ENCODE data around the gene FAM20A.
A peak's percentile ranks its signal among the peaks of the same experiment; 100 is the strongest.

FAM20A gene

DNA sequence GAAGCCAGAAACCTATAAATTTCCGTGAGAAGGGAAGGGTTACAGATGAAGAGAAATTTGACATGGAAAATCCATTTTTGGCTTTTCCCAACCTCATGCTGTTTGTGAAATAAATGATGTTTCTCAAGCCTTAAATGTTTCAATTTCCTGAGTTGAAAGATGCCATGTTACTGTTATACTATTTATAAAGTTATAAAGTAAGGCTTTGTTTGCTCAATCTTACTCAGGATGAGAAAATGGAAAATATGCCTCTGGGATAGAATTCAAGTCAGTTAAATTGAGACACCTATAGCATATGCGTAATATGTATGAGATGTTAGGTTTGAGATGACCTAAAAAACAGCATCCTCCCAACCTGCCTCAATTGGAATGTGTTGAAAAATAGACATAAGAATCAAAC lies 19.9 kb upstream of the FAM20A start:
- DNase-seq (ENCODE audit: low spot score): no peak
- TF ChIP-seq, protein P1, sequence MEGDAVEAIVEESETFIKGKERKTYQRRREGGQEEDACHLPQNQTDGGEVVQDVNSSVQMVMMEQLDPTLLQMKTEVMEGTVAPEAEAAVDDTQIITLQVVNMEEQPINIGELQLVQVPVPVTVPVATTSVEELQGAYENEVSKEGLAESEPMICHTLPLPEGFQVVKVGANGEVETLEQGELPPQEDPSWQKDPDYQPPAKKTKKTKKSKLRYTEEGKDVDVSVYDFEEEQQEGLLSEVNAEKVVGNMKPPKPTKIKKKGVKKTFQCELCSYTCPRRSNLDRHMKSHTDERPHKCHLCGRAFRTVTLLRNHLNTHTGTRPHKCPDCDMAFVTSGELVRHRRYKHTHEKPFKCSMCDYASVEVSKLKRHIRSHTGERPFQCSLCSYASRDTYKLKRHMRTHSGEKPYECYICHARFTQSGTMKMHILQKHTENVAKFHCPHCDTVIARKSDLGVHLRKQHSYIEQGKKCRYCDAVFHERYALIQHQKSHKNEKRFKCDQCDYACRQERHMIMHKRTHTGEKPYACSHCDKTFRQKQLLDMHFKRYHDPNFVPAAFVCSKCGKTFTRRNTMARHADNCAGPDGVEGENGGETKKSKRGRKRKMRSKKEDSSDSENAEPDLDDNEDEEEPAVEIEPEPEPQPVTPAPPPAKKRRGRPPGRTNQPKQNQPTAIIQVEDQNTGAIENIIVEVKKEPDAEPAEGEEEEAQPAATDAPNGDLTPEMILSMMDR (IDR thresholded peaks at IDR 0.05; ENCODE audit: extremely low read depth, insufficient read depth, missing control alignments): no peak
- in situ Hi-C loops (cut with MboI; ENCODE audit: low pct_unique_long_range_greater_than_20kb, low sequenced_read_pairs, unreplicated experiment): no loop called here

DNA sequence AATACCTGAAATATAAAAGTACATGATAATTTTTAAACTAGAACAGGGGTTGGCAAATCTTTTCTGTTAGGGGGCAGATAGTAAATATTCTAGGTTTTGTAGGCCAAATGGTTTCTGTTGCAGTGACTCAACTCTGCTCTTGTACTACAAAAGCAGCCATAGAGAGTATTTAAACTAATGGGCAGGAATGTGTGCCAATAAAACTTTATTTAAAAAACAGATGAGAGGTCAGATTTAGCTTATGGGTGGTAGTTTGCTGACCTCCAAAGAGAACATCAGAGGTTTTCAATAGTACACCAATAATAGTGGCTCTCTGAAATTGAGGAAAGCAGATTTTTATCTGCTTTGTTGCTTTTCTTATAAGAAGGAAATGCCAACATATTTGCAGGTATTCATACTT lies 15.2 kb upstream of the FAM20A start:
- in situ Hi-C loops (cut with MboI; ENCODE audit: low pct_unique_long_range_greater_than_20kb, low sequenced_read_pairs, unreplicated experiment): no loop called here
- TF ChIP-seq, protein P1 (IDR thresholded peaks at IDR 0.05; ENCODE audit: extremely low read depth, insufficient read depth, missing control alignments): no peak

DNA sequence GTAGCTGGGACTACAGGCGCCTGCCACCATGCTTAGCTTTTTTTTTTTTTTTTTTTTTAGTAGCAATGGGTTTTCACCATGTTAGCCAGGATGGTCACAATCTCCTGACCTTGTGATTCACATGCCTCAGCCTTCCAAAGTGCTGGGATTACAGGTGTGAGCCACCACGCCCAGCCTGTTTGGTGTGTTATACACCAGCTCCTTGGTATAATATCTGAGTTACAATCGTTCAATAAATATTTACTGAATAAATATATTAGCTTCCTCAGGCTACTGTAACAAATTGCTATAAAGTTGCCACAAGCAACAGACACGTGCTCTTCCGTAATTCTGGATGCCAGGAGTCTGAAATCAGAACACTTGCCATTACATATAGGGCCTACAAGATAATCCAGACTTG lies 13.6 kb upstream of the FAM20A start:
- DNase-seq (ENCODE audit: low spot score): no peak
- TF ChIP-seq, protein P1 (IDR thresholded peaks at IDR 0.05; ENCODE audit: extremely low read depth, insufficient read depth, missing control alignments): no peak
- in situ Hi-C loops (cut with MboI; ENCODE audit: low pct_unique_long_range_greater_than_20kb, low sequenced_read_pairs, unreplicated experiment): no loop called here

More for the DNA sequence above, 15.2 kb upstream of the FAM20A start:
- DNase-seq (ENCODE audit: low spot score): no peak

DNA sequence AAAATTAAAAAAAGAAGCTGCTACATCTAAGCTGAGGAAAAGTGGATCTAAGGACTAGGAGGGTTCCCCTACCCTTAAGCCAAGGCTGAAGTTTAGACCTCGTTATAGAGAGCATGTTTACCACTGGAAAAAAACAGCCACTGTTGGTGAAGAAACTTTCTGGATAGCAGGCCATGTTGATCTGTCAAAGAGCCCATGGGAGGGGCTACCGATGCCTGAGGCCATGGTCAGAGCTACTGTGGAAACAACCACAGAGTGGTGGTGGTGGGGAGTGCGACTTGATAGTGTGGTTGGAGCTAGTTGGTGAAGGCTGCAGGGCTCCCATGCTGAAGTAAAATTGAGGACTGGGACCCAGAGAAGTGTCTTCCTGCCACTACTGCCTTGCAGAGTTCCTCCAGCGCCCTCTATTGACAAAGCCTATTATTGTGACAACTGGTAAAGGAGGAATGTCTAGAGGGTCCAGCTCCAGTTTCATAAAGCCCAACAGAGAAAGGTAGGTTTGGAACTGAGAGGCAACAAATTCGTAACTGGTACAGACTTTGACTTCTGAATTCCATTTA lies 12.7 kb upstream of the FAM20A start:
- DNase-seq (ENCODE audit: low spot score): peak; percentile 34
- in situ Hi-C loops (cut with MboI; ENCODE audit: low pct_unique_long_range_greater_than_20kb, low sequenced_read_pairs, unreplicated experiment): no loop called here
- TF ChIP-seq, protein P1 (IDR thresholded peaks at IDR 0.05; ENCODE audit: extremely low read depth, insufficient read depth, missing control alignments): peak; percentile 74

DNA sequence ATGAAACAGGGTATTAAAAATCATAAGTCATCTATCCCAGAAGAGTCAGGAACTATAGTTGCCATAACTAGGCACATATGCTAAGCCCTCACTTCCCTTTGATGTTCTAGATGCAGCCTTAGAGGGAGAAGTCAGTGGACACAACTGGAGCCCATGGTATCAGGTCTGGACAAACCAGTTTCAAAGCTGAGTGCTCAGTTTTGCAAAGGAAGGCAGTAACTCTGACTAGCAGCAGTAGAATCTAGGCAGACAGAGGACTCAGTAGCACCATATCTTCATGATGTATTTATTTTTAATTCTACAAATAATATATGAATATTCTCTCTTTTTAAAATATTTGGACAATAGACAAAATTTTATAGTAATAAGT lies 11.7 kb upstream of the FAM20A start:
- TF ChIP-seq, protein P1 (IDR thresholded peaks at IDR 0.05; ENCODE audit: extremely low read depth, insufficient read depth, missing control alignments): no peak
- in situ Hi-C loops (cut with MboI; ENCODE audit: low pct_unique_long_range_greater_than_20kb, low sequenced_read_pairs, unreplicated experiment): no loop called here
- DNase-seq (ENCODE audit: low spot score): no peak

DNA sequence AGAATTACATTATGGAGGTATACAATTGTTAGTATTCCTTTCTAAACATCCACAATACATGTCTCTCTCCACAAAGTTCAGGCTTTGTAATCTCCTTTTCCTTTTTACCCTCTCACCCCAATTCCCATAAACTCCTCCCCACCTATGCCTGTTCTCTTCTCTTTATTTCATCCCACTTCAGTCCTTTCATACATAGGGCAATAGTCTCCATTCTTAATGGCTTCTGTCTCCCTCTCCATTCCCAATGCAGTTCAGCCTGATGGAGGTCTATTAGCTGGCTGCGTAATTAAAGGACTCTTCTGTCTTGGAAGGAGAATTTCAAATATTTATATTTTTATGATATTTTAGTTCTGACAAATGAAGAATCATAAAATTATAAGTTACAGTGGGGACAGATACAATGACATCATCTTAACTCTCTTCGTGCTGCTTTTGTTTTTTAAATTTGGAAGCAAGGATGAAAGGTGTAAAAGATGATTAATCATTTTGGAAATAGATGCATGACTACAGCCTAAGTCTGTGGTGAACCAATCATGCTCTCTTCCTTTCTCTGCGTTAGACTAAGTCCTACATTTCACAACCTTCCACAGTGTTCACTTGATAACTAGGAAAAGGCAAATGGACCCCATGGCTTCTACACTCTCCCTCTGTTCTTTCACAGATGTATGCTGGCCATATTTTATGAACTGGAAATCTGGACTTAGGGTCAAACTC lies 11.2 kb upstream of the FAM20A start:
- TF ChIP-seq, protein P1 (IDR thresholded peaks at IDR 0.05; ENCODE audit: extremely low read depth, insufficient read depth, missing control alignments): no peak
- DNase-seq (ENCODE audit: low spot score): no peak
- in situ Hi-C loops (cut with MboI; ENCODE audit: low pct_unique_long_range_greater_than_20kb, low sequenced_read_pairs, unreplicated experiment): no loop called here

Data from GM13977 (cell line).